Mammary epithelial cell (primary cell): ENCODE data around the gene POFUT1.

Experiments
- CTCF ChIP-seq, 2 donors: IDR thresholded peaks in 1 of 2; conservative IDR thresholded peaks in 1 of 2; 2 replicates each; pipeline ENCODE4 v1.5.1; 2011 to 2012; ENCODE audit warnings: inconsistent platforms in 2 of 2, low read length in 2 of 2, mild to moderate bottlenecking in 2 of 2, control low read depth in 1 of 2, low read depth in 1 of 2; ENCODE audit not compliant: insufficient read depth in 1 of 2; ENCODE audit errors: extremely low read depth in 1 of 2
- EZH2 ChIP-seq: IDR thresholded peaks from 2 replicates; pipeline ENCODE4 v1.6.1; 2012; ENCODE audit warnings: low read length, inconsistent platforms, borderline replicate concordance

- no peak for TF ChIP-seq CTCF (conservative IDR thresholded peaks at IDR 0.05 in 1 of 2, IDR thresholded peaks at IDR 0.05 in 1 of 2; ENCODE audit: extremely low read depth in 1 of 2, insufficient read depth in 1 of 2, low read depth in 1 of 2, low read length in 2 of 2)
- no peak for TF ChIP-seq EZH2
Measured at GRCh38 chr20:32189123-32189410, 18.6 kb upstream of the POFUT1 start.
